Left cardiac atrium (tissue), 4 donors: ENCODE data around the gene NTN5. TPM values are rescaled to one million over a fixed set of nuclear protein-coding genes. Genes with fewer than 3 reads are reported as not detected.
"Not testable (repeated sequence)": the region's sequence is repeated elsewhere in the genome, so short reads cannot be mapped to it uniquely, and the experiment has no call there.

Experiments
- ATAC-seq, 2 donors: fragments of 200-7000 bp; cut with Tn5 transposase; one replicate each; pipeline ENCODE4 v1.9.1; 2020; ENCODE audit warnings: mild to moderate bottlenecking in 2 of 2, moderate library complexity in 2 of 2
- DNase-seq: peaks from one replicate; pipeline ENCODE4 v3.0.0-alpha.2; 2020
- intact Hi-C, 2 donors: fragments of 100-400 bp; cut with DNase I; formaldehyde crosslinking; loops; one replicate each; pipeline versions ENCODE4 v1.14.1 to v1.15.1; 2022 to 2023
- total RNA-seq, 2 donors: library from RNA; stranded (reverse); fragmentation: NEBNext Ultra II Directional; extraction: Animal tissue kit (Norgen Biotek cat#: 25700); gene quantifications; one replicate each; pipeline ENCODE4 v1.2.1, GENCODE V29; 2021
- donor health status: DM: no; HTN: yes; CAD: no.
- donor health status: DM: no; HTN: yes; CAD: no; lungs with severe emphysema.
- donor health status: DM: yes; HTN: yes; CAD: no.
- donor health status: Dilated cardiomyopathy.

NTN5 gene
- total RNA-seq, 2 donors from 2014 or later = 0.21 to 0.27 TPM

DNA sequence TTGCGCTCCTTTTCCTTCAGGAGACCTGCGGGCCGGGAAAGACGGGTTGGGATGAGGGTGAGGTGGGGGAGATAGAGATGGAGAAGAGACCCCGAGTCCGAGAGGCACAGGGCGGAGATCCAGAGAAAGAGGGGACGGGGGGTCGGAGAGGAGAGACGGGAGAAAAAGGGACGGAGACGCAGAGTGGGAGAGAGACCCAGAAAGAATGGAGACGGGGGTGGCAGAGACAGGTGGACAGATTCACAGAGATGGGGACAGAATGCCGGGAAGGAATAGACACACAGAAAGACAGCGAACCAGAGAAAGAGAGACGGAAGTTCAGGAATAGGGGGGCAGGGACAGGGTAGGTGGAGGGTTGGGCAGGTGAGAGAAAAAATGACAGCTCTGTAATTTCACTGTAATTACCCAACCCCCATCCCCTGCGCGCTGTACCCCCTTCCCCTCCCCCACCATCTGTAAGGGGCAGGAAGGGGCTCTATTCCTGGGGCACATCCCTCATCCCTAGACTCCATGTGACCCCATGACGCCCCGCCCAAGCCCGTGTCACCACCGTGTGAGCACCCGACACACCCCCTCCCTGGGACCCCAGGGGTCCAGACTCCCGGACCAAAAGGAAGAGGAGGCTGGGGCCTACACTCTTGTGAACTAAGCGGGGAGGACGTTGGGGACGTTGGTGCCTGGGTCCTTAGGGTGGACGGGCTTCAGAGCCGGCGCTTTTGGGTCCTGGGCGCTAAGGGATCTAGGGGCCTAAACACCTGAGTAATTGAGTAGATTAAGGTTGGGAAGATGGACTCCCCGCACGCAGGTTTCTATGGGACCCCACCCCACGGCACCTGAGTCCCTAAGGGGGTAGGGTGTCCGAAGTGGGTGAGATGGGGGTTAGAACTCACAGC is 36.6 kb downstream of the NTN5 start:
- DNase-seq (peak; percentile 50), ATAC-seq (no peak)
- intact Hi-C loops = no loop called here

DNA sequence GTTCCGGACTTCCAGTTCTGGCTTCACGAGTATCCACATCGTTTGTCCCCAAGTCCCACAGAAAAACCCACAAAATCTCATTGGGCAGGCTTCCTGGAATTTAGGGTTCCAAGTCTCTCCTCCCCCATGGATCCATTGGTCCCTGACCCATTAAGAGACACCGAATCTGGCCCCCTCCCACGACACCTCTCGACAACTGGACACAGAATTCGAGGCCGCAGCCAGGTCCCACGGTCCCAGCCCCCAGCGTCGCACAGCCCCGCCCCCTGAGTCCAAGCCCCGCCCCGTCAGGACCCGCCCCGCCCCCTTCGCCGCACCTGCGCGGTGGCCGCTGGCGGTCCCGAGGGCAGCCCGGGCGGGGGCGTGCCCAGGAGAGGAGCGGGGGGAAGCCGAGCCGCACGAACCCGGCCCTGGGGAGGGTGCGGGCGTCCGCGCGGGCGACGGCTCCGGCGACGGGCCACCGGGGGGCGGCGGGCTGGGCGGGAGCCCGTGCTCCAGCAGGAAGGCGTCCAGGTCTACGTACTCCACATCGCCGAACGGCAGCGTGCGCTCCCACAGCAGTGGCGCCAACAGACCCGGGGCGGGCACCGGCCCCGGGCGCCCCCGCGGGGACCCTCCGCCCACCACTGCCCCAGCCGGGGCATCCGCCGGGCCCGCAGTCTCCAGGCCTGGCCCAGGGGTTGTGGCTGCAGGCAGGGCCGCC is 37.4 kb downstream of the NTN5 start:
- ATAC-seq (peak; percentile 48 to 60), DNase-seq (peak; percentile 73)
- intact Hi-C loops = no loop called here

GRCh38 chr19:48634424-48635262 is 38.2 kb downstream of the NTN5 start:
- ATAC-seq = peak; percentile 55 to 57
- intact Hi-C loops = no loop called here
- peak; percentile 97 for DNase-seq

- ATAC-seq (no peak), DNase-seq (no peak)
- intact Hi-C loops = no loop called here
Measured at GRCh38 chr19:48634036-48634342, 38.8 kb downstream of the NTN5 start.

DNA sequence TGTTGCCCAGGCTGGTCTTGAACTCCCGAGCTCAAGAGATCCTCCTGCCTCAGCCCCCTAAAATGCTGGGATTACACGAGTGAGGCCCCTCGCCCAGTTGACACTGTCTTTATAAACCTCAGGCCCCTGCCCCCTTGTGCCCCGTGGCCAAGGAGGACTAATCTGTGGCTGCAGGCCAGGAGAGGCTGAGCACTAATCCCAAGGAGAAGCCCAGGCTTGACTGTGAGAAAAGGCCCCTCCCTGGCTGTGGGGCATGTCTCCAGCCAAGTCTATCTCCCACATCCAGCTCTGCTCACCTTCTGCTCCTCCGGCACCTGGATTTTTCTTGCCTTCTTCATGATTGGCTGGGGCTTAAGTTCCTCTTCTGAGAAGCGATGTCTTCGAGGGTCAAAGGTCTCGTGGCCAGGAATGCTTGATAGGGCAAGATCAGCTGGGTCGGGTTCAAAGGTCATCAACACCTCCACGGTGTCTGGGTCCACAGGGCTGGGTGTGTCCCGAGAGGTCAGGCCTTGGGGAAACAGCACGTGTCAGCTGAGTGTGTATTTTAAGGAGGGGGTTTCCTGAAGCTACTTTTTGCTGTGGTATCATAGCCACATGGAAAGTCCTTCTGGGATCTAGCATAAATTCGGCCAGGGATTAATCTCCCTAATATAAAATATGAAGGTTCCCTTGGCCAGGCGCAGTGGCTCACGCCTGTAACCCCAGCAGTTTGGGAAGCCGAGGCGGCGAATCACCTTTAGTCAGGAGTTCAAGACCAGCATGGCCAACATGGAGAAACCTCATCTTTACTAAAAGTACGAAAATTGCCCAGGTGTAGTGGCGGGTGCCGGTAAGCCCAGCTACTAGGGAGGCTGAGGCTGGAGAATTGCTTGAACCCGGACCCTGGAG is 39.4 kb downstream of the NTN5 start:
- no peak for ATAC-seq
- intact Hi-C loops = no loop called here
- peak; percentile 36 for DNase-seq

- ATAC-seq = no peak
- intact Hi-C loops = no loop called here
Measured at GRCh38 chr19:48632692-48633147, 40.1 kb downstream of the NTN5 start.

DNA sequence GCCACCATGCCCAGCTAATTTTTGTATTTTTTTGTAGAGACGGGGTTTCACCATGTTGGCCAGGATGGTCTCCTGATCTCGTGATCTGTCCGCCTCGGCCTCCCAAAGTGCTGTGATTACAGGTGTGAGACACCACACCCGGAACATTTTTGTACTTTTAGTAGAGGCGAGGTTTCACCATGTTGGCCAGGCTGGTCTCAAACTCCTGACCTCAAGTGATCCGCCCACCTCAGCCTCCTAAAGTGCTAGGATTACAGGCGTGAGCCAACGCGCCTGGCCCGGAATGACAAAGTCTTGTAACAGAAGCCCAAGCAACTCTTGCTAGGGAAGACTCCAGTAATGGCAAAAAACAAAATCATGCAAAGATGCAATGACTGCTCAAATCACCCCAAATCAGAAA is 40.5 kb downstream of the NTN5 start:
- intact Hi-C loops, ATAC-seq, DNase-seq: not testable (repeated sequence)

More at GRCh38 chr19:48632692-48633147, 40.1 kb downstream of the NTN5 start:
- peak; percentile 41 for DNase-seq

DNA sequence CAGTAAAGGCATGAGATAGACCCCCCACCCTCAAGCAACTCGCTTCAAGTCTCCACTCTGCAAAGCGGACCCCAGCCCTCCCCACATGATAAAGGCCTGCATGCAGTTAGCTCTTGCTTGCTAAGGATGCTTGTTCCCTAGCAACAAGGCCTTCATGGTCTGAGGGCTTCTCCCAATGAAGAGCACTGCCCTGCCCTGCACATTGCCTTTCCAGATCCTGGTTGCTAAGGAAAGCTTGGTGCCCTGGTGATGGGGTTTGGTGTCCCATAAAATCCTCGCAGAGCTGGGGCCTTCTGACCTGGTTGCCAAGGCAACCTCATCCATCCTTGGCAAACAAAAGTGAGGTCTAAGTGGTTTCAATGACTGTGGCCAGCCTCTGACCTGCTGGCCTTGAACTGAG is 41.6 kb downstream of the NTN5 start:
- DNase-seq (no peak), ATAC-seq (no peak)
- intact Hi-C loops = no loop called here

DNA sequence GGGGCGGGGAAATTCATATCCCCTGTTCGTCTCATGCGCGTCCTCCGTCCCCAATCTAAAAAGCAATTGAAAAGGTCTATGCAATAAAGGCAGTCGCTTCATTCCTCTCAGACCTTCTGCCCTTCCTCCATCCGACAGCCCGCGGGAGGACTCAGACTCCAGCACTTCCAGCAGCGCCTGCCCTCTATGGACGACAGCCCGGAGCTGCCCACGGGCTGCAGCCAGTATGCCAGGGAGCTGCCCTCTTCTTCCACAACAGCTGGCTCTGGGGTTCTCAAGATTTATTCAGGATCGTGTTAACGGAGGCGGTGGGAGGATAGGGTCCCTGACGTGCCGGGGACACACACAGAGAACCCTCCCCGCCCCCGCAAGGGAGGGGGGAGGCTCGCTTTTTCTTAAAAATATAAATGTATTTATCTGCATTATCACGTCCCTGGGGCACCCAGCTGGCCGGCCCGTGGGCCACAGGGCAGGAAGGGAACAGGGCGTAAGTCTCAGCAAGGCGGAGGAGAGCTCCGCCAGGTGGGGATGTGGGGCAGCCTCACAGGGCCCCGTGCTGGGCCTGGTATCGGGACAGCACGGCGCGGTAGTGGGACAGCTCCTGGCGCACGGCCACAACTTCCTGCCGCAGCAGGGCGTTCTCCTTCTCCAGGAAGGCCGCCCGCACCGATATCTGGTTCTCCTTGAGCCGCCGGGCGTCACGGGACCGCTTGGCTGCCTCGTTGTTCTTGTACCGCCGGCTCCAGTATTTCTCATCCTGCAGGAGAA is 42.3 kb downstream of the NTN5 start:
- ATAC-seq (peak in 1 of 2 donors; percentile 6), DNase-seq (peak; percentile 90)

GRCh38 chr19:48629599-48630295 is 43.1 kb downstream of the NTN5 start:
- DNase-seq = peak; percentile 67
- peak; percentile 20 to 58 for ATAC-seq
- intact Hi-C loops = no loop called here

More for the DNA sequence above, 42.3 kb downstream of the NTN5 start:
- intact Hi-C loops = no loop called here

DNA sequence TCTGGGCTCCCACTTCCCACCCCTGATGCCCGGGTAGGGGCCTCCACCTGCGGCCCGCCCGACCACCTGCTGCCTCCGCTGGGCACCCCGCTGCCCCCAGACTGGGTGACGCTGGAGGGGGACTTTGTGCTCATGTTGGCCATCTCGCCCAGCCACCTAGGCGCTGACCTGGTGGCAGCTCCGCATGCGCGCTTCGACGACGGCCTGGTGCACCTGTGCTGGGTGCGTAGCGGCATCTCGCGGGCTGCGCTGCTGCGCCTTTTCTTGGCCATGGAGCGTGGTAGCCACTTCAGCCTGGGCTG is 43.6 kb downstream of the NTN5 start:
- ATAC-seq = no peak
- peak; percentile 35 for DNase-seq
- intact Hi-C loops = no loop called here

DNA sequence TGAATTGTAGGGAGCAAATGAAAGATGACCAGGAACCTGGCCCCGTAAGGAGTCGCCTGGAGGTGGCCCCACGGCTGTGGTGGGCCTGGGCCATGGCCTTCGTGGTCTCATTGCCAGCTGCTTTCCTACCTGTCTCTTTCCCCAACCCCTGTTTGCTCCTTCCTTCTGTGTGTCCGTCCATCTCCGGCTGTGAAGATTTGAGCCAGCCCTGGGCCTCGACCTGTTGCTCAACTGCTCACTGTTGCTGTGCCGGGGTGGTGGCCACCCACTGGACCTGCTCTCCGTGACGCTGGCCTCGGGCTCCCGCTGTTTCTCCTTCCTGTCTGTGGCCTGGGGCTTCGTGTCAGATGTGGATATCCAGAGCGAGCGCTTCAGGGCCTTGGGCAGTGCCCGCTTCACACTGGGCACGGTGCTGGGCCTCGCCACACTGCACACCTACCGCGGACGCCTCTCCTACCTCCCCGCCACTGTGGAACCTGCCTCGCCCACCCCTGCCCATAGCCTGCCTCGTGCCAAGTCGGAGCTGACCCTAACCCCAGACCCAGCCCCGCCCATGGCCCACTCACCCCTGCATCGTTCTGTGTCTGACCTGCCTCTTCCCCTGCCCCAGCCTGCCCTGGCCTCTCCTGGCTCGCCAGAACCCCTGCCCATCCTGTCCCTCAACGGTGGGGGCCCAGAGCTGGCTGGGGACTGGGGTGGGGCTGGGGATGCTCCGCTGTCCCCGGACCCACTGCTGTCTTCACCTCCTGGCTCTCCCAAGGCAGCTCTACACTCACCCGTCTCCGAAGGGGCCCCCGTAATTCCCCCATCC is 44.1 kb downstream of the NTN5 start:
- intact Hi-C loops = no loop called here
- ATAC-seq = no peak
- no peak for DNase-seq

DNA sequence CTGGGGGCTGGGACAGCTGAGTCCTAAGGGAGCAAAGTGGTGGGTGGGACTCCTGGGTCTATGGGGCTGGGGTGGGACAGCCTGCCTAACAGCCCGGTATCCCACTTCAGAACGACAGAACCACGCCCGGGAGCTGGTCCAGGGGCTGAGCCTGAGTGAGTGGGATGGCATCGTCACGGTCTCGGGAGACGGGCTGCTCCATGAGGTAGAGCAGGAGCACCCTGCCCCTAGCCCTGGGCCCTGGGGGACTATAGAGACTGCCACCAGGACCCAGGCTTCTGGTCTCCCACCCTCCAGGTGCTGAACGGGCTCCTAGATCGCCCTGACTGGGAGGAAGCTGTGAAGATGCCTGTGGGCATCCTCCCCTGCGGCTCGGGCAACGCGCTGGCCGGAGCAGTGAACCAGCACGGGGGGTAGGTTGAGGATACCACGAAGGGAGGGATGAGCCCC is 44.9 kb downstream of the NTN5 start:
- no peak for ATAC-seq
- DNase-seq = no peak
- intact Hi-C loops = no loop called here

DNA sequence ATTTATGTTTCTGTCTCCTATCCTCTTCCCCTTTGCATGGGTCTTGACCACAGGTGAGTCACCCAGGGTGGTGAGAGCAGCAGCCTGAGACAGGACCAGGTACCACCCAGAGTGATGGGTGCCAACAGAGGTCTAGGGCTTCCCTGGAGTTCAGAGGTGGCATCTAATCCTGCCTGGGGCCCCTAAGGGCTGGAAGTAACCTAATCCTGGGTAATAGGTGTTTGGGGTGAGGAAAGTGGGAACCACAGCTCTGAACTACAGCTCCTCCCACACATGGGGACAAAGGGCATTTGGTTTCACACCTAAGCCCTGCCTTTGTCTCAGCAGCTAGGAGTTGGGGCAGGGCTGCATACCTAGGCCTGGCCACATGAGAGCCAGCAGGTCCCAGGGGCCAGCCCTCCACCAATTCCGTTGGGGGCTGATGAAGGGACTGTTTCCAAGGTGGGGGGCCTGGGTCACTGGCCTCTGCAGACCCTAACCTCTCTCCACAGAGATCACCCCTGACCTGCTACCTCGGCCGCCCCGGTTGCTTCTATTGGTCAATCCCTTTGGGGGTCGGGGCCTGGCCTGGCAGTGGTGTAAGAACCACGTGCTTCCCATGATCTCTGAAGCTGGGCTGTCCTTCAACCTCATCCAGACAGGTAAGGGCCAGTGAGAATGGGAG is 45.5 kb downstream of the NTN5 start:
- intact Hi-C loops = no loop called here
- ATAC-seq (no peak), DNase-seq (no peak)

DNA sequence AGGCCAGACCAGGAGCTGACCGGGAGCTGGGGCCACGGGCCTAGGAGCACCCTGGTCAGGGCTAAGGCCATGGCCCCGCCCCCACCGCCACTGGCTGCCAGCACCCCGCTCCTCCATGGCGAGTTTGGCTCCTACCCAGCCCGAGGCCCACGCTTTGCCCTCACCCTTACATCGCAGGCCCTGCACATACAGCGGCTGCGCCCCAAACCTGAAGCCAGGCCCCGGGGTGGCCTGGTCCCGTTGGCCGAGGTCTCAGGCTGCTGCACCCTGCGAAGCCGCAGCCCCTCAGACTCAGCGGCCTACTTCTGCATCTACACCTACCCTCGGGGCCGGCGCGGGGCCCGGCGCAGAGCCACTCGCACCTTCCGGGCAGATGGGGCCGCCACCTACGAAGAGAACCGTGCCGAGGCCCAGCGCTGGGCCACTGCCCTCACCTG is 46.9 kb downstream of the NTN5 start:
- DNase-seq (peak; percentile 38), ATAC-seq (no peak)
- intact Hi-C loops = no loop called here
